ENCODE results near the gene SEMA5B.

The SEMA5B gene

GRCh38 chr3:122882361-122882947 lies 145.1 kb downstream of the SEMA5B start:
- DNase-seq = no peak

DNA sequence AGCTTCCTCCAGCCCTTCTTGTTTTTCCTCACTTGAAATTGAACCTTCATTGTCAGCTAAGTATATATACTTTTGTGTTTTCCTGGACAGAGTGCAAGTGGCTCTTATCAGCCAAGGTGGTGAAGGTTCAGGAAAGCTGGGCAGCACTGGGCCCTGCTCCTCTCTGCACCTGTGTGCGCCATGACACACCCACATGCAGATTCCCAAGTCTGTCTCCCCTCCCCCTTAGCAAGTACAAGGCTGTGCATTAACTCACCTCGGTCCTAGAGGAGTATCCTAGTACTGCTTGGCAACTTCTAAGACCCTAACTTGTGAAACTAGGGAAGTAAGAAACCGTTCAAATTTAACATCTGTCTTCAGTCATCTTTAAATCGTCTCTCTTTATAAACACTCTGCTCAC lies 146.9 kb downstream of the SEMA5B start:
- no peak for DNase-seq

- DNase-seq = no peak
Observed at GRCh38 chr3:122880173-122880572, 147.4 kb downstream of the SEMA5B start.

GRCh38 chr3:122875547-122876127 lies 151.9 kb downstream of the SEMA5B start:
- DNase-seq = no peak

GRCh38 chr3:122873741-122874515 lies 153.6 kb downstream of the SEMA5B start:
- DNase-seq = no peak

- DNase-seq = no peak
Observed at GRCh38 chr3:122868322-122868721, 159.2 kb downstream of the SEMA5B start.

DNA sequence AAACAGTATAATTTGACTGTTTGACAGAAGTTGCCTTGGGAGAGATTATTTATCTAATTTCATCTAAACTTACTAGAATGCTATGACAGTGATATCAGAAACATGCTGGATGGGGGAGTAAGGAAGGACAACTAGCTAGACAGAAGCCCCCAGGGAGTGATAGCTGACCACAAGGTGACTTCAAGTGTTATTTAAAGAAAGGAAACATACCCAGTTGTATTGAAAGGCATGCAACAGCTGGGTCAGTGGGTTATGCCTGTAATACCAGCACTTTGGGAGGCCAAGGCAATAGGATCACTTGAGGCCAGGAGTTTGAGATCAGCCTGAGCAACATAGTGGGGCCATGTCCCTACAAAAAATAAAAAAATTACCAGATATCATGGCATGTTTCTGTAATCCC lies 163.1 kb downstream of the SEMA5B start:
- no peak for DNase-seq

DNA sequence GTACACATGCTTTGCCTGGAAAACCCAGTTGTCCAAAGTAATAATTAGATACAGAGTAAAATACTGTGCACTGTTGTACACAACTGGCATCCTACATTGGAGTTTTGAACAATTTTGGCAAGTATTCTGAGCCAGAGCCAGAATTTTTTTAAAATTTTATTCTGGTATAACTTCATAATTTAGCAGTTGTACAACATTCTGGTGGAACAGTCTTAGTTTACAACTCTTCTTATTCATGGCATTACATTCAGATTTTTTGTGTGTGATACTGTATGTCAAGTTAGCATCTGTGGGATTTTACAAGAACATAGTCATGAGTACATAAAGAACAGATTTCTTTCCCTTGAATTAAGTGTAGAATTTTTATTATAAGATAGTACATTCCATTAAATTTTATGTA lies 165.2 kb downstream of the SEMA5B start:
- DNase-seq = no peak

Data from activated naive CD4-positive, alpha-beta T cell (primary cell).